HG03571 (cell line): Measurements from ENCODE around the gene TK1.
"Not testable (repeated sequence)": the region's sequence is repeated elsewhere in the genome, so short reads cannot be mapped to it uniquely, and the experiment has no call there.

ENCODE experiments used
- ATAC-seq: cut with Tn5 transposase; IDR thresholded peaks from one replicate; pipeline ENCODE4 v1.9.1; 2021; ENCODE audit not compliant: unreplicated experiment

The TK1 gene, protein sequence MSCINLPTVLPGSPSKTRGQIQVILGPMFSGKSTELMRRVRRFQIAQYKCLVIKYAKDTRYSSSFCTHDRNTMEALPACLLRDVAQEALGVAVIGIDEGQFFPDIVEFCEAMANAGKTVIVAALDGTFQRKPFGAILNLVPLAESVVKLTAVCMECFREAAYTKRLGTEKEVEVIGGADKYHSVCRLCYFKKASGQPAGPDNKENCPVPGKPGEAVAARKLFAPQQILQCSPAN

DNA sequence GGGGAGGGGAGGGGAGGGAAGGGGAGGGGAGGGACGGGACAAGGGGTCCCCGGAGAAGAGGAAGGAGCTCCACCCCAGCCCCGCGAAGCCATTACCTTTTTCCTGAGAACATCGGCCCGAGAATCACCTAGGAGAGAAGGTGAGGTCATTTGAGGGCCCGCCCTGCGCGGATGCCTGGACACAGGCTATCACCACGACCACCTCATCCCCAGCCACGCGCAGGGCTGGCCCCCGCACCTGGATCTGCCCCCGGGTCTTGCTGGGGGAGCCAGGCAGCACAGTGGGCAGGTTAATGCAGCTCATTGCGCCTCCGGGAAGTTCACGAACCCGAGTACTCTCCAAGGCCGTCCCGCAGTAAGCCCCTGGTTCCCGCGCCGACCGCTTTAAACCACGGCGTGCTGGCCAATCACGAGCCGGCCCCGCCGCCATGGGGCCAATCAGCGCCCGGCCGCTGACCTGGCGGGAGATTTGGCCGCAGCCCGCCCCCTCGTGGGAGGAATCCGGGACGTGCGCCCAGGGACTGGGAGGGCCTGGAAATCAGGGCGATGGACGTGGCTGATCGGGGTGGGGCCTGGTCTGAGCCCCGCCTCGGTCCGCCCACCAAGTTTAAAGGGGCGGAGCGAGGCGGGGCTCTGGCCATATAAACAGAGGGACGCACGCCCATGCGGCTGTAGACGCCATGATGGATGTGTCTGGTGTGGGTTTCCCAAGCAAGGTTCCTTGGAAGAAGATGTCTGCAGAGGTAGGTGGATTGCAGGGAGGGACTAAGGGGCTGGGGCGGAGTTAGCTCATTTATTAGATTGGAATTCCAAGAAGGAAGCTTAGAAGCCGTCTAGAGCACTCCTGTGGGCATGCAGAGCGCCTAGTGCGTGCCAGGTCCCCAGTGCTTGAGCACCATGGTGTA lies at the start of gene TK1, which contains the start of gene AFMID:
Gene TK1, minus strand, starts transcription at position 361 of the 904 bp plus-strand sequence. Its CDS starts 58 bp downstream, at position 303.
Gene AFMID, plus strand, starts transcription at position 671 of the 904 bp plus-strand sequence. Its CDS starts 9 bp downstream, at position 680.
- peak; percentile 89 for ATAC-seq

DNA sequence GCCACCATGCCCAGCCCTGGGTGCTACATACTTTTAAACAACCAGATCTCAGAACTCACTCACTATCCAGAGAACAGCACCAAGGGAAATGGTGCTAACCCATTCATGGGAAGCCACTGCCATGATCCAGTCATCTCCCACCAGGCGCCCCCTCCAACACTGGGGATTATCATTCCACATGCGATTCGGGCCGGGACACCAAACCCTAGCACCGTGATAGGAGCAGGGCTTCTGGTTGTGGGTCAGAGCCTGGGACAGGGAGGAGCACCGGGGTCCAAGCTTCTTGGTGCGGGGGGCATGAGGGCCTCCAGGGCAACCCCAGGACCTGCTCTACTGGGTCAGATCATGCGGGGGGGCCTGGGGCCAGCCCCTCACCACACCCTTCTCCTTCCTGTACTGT lies 49.0 kb upstream of the TK1 start:
- no peak for ATAC-seq

DNA sequence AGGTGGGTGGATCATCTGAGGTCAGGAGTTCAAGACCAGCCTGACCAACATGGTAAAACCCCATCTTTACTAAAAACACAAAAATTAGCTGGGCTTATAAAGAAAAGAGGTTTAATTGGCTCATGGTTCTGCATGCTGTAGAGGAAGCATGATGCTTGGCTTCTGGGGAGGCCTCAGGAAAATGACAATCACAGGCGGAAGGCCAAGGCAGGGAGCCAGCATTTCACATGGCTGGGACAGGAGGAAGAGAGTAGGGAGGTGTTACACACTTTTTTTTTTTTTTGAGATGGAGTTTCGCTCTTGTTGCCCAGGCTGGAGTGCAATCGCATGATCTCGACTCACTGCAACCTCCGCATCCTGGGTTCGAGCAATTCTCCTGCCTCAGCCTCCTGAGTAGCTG lies 48.2 kb upstream of the TK1 start:
- ATAC-seq = not testable (repeated sequence)

DNA sequence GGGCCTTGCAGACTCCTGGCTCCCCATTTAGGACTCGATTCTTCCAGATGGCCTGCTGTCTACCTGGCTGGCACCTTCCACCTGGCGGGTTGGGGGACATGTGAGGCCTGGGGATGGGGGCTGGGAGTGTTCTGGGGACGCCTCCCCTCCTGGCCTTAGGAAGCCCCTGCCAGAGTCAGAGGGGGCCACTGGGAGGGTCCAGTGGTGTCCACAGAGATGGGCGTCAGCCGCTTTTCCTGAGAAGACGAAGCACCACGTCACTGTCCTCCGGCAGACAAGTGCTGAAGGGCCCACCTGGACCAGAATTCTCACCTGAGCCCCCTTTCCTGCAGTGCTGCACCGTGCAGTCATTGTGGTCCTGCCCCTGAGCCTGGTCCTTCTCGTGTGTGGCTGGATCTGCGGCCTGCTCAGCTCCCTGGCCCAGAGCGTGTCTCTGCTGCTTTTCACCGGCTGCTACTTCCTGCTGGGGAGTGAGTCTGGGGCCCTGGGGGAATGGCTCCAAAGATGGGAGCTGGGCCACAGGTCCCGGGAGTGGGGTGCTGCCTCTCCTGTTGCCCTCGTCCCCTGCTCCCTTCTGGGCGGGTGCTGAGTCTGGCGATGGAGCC lies 47.5 kb upstream of the TK1 start:
- ATAC-seq = no peak

DNA sequence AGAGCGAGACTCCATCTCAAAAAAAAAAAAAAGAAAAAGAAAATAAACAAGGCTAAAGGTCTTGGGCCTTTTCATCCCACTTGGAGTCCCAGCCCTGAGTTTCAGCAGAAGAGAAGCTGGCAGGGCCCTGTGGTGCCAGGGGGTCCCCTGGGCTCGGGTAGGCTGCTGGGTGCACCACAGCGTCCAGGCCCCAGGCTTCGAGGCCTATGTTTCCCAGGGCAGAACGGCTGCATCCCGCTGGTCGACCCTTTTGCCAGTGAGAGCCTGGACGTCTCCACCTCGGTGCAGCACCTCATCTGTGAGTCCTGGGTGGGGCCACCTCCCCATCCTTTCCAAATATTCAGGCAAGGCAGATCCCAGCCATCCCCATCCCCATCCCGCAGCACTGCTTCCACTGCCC lies 46.8 kb upstream of the TK1 start:
- ATAC-seq = no peak

DNA sequence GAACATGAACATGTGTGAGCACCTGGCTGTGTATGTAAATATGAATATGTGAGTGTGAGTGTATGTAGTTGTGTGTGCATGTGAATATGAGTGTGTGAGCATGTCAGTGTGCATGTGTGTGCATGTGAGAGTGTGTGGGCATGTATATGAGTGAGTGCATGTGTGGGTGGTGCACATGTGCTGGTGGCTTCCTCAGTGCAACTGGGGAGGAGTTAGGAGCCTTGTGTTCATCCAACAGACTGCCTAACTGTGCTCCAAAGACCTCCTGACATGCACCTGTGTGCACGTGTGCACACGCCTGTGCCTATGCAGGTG lies 46.0 kb upstream of the TK1 start:
- no peak for ATAC-seq

DNA sequence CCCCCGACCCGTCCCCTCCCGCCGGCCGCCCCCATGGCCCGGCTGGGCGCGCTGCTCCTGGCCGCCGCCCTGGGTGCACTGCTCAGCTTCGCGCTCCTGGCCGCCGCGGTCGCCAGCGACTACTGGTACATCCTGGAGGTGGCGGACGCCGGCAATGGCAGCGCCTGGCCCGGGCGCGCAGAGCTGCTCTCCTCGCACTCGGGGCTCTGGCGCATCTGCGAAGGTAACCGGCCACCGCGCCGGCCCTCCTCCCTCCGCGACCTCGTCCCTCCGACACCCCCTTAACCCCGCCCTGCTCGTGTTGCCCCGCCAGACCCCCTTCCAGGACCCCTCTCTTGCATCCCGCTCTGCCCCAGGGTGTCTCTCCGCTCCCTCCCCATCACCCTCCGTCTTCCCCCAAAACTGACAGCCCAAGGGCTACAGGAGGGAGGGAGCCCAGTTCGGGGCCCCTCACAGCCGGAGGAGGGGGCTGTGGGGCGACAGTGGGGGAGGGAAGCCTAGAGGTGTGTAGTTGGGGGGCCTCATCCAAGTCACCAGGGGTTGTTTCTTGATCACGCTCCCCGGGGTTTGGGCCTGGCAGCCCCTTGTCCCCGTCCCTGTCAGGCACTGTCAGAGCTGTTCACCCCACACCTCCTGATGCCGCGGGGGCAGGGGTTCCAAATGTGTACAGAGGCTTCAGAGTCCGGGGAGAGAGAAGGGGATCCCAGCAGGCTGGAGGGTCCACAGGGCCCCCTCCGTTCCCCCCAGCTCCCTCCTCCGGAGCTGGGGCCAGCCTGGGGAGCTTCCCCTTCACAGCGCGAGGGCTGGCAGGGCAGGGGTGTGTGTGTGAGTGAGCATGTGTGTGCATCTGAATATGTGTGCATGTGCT lies 45.4 kb upstream of the TK1 start:
- ATAC-seq = no peak

DNA sequence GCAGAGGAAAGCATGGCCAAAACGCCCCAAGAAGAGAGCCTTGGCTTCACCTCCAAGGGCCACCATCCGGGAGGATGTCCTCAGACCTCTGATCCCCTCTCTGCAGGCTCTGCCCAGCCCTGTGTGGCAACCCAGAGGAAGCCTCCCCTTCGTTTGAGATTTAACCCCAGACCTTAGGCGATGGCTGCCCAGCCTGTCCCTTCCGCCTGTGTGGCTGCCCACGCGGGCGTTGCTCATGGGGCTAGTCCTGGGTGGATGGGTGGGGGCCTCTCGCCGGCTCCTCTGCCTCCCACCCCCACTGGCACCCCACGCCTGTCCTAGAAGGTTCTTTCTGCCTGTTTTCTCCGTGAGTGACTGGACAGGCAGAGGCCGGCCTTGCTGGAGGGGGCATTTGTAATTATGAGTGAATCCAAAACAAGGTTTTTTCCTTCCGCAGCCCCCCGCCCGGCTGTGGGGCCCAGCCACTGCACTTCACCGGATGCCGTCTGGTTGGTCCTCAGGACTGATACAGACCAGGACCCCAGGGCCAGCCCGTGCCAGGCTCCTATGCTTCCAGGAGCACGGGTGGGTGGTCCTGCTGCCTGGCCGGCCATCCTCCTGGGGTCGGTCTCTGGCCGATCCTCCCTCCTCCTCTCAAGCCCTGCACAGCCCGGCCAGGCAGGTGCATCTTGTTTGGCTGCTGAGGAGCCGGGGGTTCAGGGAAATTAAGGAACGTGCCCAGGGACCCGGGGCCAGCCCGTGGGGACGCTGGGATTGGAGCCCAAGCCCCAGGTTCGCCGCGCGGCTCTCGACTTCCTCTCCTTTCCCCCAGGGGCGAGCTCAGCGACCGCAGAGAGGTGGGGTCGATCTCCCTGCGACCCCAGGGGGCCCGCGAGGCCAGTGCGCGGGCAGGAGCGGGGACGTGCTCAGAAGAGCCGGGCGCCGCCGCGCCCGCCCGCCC lies 44.4 kb upstream of the TK1 start, which contains the start of gene TMEM235:
Gene TMEM235, plus strand, starts transcription at position 636 of the 940 bp plus-strand sequence. CDS start 393 bp downstream, outside the sequence.
- no peak for ATAC-seq

DNA sequence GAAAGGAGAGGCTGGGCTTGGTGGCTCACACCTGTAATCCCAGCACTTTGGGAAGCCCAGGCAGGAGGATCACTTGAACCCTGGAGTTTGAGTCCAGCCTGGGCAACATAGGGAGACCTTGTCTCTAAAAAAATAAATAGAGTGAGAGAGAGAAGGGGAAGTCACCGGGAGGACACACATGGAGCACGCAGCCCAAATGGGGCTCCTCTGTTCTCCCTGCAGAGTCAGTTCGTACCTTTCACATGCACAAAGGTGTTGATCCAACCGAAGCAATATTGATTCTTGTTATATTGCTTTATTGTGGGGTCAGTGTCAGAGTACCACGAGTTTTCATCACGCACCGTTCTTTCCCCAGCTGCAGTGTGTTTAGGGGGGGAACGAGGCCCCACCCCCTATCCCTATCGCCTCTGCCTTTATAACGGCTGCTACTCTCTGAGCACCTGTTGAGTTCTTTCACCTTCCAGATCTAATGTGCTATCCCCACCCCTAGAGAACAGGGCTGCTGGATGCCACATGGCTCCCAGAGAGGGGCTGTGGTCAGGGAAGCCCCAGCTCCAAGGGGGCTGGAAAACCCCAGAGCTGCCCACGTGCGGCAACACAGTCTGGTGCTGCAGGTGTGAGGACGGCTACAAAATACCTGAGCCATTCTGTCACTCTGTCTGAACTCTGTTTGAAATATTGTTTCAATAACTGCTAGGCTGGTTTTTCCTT lies 43.6 kb upstream of the TK1 start:
- no peak for ATAC-seq

DNA sequence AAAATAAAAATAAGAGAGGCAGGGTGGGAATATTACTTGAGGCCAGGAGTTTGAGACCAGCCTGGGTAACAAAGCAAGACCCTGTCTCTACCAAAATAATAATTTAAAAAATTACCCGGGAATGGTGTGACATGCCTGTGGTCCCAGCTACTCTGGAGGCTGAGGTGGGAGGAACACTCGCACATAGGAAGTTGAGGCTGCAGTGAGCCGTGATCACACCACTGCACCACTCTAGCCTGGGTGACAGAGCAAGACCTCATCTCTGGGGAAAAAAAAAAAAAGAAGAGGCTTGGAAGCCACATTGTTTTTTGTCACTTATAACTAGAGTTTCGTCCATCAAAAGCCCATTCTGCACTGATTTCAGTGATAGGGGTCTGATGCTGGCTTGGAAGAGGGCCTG lies 41.3 kb upstream of the TK1 start:
- ATAC-seq = no peak

DNA sequence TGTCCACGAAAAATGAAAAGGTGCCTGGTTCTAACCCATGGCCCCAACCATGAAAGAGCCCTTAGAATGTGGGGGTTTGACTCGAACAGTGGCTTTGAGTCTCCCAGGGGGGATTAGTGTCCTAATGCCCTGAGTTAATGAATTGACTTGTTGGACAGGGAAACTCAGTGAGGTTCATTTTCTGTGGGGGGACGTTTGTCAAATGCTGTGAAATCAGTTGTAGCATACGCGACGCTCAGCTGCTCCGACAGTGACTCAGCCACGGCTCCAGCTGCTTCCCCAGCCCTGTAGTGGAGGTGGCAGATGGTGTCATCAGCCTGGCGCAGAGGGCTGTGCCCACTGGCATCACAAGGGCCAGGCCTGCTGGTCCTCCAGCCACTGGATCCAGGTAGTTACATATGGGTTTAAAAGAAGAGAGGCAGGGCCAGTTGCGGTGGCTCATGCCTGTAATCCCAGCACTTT lies 40.6 kb upstream of the TK1 start:
- no peak for ATAC-seq

DNA sequence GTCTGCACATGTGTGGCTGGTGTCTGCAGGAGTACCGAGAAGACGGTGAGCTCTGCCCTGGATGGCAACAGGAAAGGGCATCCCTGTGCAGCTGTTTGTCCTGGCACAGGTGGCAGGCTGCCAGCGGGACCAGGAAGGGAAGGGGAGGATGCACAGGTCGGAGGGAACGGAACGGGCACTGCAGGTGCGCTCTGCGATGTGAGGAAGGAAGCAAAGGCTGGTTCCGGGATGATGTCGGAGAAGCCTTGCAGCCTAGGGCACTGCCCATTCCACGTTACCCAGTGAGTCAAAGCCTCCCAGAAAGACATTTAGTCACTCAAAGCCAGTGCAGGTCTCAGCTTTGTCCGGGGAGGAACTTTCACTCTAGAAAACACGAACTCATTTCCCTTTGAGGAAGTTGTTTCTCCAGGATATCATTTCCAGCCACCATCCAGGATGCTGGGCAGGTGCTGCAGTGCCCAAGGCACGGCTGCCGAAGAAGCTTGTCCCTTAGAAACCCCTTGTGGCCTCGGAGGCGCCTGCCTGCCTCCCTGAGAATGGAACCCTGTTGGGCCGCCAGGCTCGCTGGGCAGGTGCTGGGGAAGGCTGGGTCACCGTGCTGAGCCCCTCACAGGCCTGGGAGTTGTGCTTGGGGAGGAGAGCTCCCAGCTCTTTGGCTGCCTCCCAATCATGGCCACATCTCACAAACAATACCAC lies 40.1 kb upstream of the TK1 start:
- ATAC-seq = no peak

DNA sequence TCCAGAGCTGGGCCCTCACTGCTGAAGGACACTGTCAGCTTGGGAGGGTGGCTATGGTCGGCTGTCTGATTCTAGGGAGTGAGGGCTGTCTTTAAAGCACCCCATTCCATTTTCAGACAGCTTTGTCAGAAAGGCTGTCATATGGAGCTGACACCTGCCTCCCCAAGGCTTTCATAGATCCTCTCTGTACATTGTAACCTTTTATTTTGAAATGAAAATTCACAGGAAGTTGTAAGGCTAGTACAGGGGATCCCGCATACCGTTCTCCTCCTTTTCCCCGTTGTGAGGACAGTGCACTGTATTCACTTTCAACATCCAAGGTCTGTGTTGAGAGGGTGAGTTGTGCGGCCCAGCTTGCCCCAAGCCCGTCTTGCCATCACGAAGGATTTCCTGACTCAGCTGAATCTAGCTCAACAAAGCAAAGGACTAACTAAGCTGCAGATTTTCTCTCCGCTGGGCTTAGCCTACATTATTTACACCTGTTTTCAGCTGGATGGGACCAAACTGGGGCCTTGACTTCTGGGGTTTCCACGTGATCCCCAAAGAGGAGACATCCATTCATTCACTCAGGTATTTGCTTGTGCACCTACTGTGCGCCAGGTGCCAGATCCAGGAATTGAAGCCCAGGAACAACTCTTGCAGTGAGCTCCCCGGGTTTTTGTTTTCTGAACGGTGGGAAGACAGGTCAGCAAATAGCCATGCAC lies 39.4 kb upstream of the TK1 start:
- no peak for ATAC-seq

DNA sequence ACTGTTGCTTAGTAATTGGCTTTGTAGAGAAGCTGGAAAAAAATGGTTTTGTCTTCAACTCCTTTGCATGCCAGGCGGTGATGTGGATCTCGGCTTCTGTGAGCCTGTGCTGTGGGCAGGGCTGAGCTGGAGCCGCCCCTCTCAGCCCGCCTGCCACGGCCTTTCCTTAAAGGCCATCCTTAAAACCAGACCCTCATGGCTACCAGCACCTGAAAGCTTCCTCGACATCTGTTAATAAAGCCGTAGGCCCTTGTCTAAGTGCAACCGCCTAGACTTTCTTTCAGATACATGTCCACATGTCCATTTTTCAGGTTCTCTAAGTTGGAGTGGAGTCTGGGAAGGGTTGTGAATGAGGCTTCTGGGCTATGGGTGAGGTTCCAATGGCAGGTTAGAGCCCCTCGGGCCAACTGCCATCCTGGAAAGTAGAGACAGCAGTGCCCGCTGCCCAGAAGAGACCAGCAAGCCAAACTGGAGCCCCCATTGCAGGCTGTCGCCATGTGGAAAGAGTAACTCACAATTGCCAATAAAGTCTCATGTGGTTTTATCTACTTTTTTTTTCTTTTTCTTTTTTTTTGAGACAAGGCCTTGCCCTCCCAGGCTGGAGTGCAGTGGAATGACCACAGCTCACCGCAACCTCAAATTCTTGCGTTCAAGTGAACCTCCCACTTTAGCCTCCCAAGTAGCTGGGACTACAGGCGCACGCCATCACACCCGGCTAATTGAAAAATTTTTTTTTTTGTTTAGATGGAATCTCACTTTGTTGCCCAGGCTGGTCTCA lies 38.4 kb upstream of the TK1 start:
- no peak for ATAC-seq

DNA sequence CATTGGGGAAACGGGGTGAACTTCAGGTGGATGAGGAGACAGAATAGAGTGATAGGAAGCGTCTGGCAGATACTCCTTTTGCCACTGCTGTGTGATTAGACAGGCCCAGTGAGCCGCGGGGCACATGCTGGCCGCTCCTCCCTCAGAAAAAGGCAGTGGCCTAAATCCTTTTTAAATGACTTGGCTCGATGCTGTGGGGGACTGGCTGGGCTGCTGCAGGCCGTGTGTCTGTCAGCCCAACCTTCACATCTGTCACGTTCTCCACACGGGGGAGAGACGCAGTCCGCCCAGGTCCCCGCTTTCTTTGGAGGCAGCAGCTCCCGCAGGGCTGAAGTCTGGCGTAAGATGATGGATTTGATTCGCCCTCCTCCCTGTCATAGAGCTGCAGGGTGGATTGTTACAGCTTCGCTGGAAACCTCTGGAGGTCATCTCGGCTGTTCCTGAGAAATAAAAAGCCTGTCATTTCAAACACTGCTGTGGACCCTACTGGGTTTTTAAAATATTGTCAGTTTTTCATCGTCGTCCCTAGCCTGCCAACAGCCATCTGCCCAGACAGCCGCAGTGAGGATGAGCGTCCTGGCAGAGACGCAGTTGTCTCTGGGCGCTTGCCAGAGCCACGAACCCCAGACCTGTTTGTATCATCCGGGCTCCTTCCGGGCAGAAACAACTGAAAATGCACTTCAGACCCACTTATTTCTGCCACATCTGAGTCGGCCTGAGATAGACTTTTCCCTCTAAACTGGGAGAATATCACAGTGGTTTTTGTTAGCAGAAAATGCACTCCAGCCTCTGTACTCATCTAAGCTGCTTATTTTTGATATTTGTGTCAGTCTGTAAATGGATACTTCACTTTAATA lies 37.6 kb upstream of the TK1 start:
- no peak for ATAC-seq

DNA sequence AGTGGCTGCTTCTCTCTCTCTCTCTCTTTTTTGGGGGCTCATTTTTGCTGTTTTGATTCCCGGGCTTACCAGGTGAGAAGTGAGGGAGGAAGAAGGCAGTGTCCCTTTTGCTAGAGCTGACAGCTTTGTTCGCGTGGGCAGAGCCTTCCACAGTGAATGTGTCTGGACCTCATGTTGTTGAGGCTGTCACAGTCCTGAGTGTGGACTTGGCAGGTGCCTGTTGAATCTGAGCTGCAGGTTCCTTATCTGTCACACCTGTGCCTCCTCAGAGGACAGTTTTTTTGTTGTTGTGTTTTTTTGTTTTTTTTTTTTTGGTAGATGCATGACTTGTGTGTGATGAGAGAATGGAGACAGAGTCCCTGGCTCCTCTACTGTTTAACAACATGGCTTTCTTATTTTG lies 36.9 kb upstream of the TK1 start:
- ATAC-seq = no peak
